ENCODE data around the gene TCTA. TPM values are rescaled to one million over a fixed set of nuclear protein-coding genes. Genes with fewer than 3 reads are reported as not detected.
"Not testable (repeated sequence)": the region's sequence is repeated elsewhere in the genome, so short reads cannot be mapped to it uniquely, and the experiment has no call there.

TCTA gene
- total RNA-seq, 1 experiment from 2014 or later = 17.6 TPM

GRCh38 chr3:49401766-49402165 is 10.5 kb upstream of the TCTA start:
- TF ChIP-seq TCF7L2 (IDR thresholded peaks at IDR 0.05; ENCODE audit: low read depth, low read length) (no peak), SIN3A (IDR thresholded peaks at IDR 0.05; ENCODE audit: borderline replicate concordance, insufficient read depth, low read depth, low read length) (no peak)
- no TSS peak for BruUV-seq (replicated peaks)
- CTCF ChIA-PET = no interaction called here
- DNase-seq (ENCODE audit: low read depth, low spot score) = no peak
- in situ Hi-C loops (cut with HindIII; ENCODE audit: low pct_unique_long_range_greater_than_20kb, low sequenced_read_pairs) = no loop called here
- no peak overlapping the region for H3K4me3 ChIP-seq (ENCODE audit: low read depth in 2 of 2, low read length in 2 of 2)
- intact Hi-C loops (cut with micrococcal nuclease; ENCODE audit: unreplicated experiment) = no loop called here
- POLR2A ChIA-PET = no interaction called here
- peaks cover 11% of the 10 kb centered on the region for H3K4me1 ChIP-seq (ENCODE audit: control insufficient read depth, insufficient read depth, low read length)
- no peaks in the 10 kb centered on the region for H3K27me3 ChIP-seq (ENCODE audit: control insufficient read depth, insufficient read depth, low read length)
- ATAC-seq = no peak
- H3K27ac ChIP-seq (ENCODE audit: low read length) = no peak overlapping the region
- no peaks in the 10 kb centered on the region for H3K36me3 ChIP-seq (ENCODE audit: control insufficient read depth, insufficient read depth, low read length)
- no peaks in the 10 kb centered on the region for H3K9me3 ChIP-seq (ENCODE audit: control insufficient read depth, insufficient read depth, low read depth, low read length)

- in situ Hi-C loops (cut with HindIII; ENCODE audit: low pct_unique_long_range_greater_than_20kb, low sequenced_read_pairs) = no loop called here
- no peaks in the 10 kb centered on the region for H3K36me3 ChIP-seq (ENCODE audit: control insufficient read depth, insufficient read depth, low read length)
- CTCF ChIA-PET = no interaction called here
Observed at GRCh38 chr3:49403891-49404290, 8.3 kb upstream of the TCTA start.

GRCh38 chr3:49405570-49405969 is 6.7 kb upstream of the TCTA start:
- H3K9me3 ChIP-seq (ENCODE audit: control insufficient read depth, insufficient read depth, low read depth, low read length); BruUV-seq (replicated peaks); in situ Hi-C loops (cut with HindIII; ENCODE audit: low pct_unique_long_range_greater_than_20kb, low sequenced_read_pairs); DNase-seq (ENCODE audit: low read depth, low spot score); H3K4me3 ChIP-seq (ENCODE audit: low read depth in 2 of 2, low read length in 2 of 2); intact Hi-C loops (cut with micrococcal nuclease; ENCODE audit: unreplicated experiment); CTCF ChIA-PET; H3K36me3 ChIP-seq (ENCODE audit: control insufficient read depth, insufficient read depth, low read length); H3K27ac ChIP-seq (ENCODE audit: low read length); H3K27me3 ChIP-seq (ENCODE audit: control insufficient read depth, insufficient read depth, low read length): not testable (repeated sequence)
- POLR2A ChIA-PET = interaction anchor here (0.8 kb wide), 1 partner anchor 73 kb away, joined by 4 read pairs; no protein-coding TSS in a partner anchor
- H3K4me1 ChIP-seq (ENCODE audit: control insufficient read depth, insufficient read depth, low read length) = peaks cover 22% of the 10 kb centered on the region
- ATAC-seq = 0 out of 2 replicates have a peak, but pooled peaks have one; percentile 22

More at GRCh38 chr3:49403891-49404290, 8.3 kb upstream of the TCTA start:
- no TSS peak for BruUV-seq (replicated peaks)
- Histone ChIP-seq H3K27me3 (ENCODE audit: control insufficient read depth, insufficient read depth, low read length) (no peaks in the 10 kb centered on the region), H3K27ac (ENCODE audit: low read length) (no peak overlapping the region), H3K4me3 (ENCODE audit: low read depth in 2 of 2, low read length in 2 of 2) (no peak overlapping the region), H3K9me3 (ENCODE audit: control insufficient read depth, insufficient read depth, low read depth, low read length) (no peaks in the 10 kb centered on the region), H3K4me1 (ENCODE audit: control insufficient read depth, insufficient read depth, low read length) (peaks cover 19% of the 10 kb centered on the region)
- POLR2A ChIA-PET = interaction anchor here (0.6 kb wide), 1 partner anchor 14 kb away, joined by 5 read pairs; no protein-coding TSS in a partner anchor
- DNase-seq (ENCODE audit: low read depth, low spot score) = no peak
- TF ChIP-seq, protein P1, sequence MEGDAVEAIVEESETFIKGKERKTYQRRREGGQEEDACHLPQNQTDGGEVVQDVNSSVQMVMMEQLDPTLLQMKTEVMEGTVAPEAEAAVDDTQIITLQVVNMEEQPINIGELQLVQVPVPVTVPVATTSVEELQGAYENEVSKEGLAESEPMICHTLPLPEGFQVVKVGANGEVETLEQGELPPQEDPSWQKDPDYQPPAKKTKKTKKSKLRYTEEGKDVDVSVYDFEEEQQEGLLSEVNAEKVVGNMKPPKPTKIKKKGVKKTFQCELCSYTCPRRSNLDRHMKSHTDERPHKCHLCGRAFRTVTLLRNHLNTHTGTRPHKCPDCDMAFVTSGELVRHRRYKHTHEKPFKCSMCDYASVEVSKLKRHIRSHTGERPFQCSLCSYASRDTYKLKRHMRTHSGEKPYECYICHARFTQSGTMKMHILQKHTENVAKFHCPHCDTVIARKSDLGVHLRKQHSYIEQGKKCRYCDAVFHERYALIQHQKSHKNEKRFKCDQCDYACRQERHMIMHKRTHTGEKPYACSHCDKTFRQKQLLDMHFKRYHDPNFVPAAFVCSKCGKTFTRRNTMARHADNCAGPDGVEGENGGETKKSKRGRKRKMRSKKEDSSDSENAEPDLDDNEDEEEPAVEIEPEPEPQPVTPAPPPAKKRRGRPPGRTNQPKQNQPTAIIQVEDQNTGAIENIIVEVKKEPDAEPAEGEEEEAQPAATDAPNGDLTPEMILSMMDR (IDR thresholded peaks at IDR 0.05) = no peak
- TF ChIP-seq SIN3A (IDR thresholded peaks at IDR 0.05; ENCODE audit: borderline replicate concordance, insufficient read depth, low read depth, low read length) (no peak), TCF7L2 (IDR thresholded peaks at IDR 0.05; ENCODE audit: low read depth, low read length) (no peak), POLR2AphosphoS5 (IDR thresholded peaks at IDR 0.05; ENCODE audit: low read depth, low read length) (no peak)
- TF ChIP-seq, protein P2, sequence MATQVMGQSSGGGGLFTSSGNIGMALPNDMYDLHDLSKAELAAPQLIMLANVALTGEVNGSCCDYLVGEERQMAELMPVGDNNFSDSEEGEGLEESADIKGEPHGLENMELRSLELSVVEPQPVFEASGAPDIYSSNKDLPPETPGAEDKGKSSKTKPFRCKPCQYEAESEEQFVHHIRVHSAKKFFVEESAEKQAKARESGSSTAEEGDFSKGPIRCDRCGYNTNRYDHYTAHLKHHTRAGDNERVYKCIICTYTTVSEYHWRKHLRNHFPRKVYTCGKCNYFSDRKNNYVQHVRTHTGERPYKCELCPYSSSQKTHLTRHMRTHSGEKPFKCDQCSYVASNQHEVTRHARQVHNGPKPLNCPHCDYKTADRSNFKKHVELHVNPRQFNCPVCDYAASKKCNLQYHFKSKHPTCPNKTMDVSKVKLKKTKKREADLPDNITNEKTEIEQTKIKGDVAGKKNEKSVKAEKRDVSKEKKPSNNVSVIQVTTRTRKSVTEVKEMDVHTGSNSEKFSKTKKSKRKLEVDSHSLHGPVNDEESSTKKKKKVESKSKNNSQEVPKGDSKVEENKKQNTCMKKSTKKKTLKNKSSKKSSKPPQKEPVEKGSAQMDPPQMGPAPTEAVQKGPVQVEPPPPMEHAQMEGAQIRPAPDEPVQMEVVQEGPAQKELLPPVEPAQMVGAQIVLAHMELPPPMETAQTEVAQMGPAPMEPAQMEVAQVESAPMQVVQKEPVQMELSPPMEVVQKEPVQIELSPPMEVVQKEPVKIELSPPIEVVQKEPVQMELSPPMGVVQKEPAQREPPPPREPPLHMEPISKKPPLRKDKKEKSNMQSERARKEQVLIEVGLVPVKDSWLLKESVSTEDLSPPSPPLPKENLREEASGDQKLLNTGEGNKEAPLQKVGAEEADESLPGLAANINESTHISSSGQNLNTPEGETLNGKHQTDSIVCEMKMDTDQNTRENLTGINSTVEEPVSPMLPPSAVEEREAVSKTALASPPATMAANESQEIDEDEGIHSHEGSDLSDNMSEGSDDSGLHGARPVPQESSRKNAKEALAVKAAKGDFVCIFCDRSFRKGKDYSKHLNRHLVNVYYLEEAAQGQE (IDR thresholded peaks at IDR 0.05; ENCODE audit: insufficient read depth in 1 of 2, low read depth in 2 of 2, low read length in 1 of 2) = no peak
- ATAC-seq = no peak
- intact Hi-C loops (cut with micrococcal nuclease; ENCODE audit: unreplicated experiment) = no loop called here
